ENCODE results near the gene ACTL6B. TPM values are rescaled to one million over a fixed set of nuclear protein-coding genes. Genes with fewer than 3 reads are reported as not detected.

The ACTL6B gene
- total RNA-seq, 2 experiments from 2014 or later: not detected

GRCh38 chr7:100641860-100642533 lies 14.3 kb downstream of the ACTL6B start:
- ATAC-seq (ENCODE audit: low read depth) (no peak), DNase-seq (no peak)
- H3K4me3 Mint-ChIP-seq: no peak overlapping the region
- POLR2A ChIA-PET: no interaction called here
- no peaks in the 10 kb centered on the region for H3K4me1 Mint-ChIP-seq
- no peak overlapping the region for H3K27ac Mint-ChIP-seq
- H3K36me3 Mint-ChIP-seq: no peaks in the 10 kb centered on the region
- no peaks in the 10 kb centered on the region for H3K27me3 Mint-ChIP-seq
- no peaks in the 10 kb centered on the region for H3K9me3 Mint-ChIP-seq

GRCh38 chr7:100641463-100641859 lies 14.8 kb downstream of the ACTL6B start, which contains the start of gene TFR2:
TSS of gene TFR2 (minus strand) at chr7:100641552. CDS start at chr7:100641509, 43 bp downstream.
- Mint-ChIP-seq H3K4me1 (no peaks in the 10 kb centered on the region), H3K9me3 (no peaks in the 10 kb centered on the region), H3K27me3 (no peaks in the 10 kb centered on the region), H3K4me3 (no peak within 1 kb of the TSS), H3K36me3 (peaks cover 2% of the 10 kb centered on the region), H3K27ac (no peak within 1 kb of the TSS)
- DNase-seq (no peak), ATAC-seq (ENCODE audit: low read depth) (no peak)
- POLR2A ChIA-PET: no interaction called here

- Mint-ChIP-seq H3K27ac (no peak overlapping the region), H3K4me3 (no peak overlapping the region), H3K9me3 (no peaks in the 10 kb centered on the region), H3K36me3 (peaks cover 4% of the 10 kb centered on the region), H3K27me3 (peaks cover 5% of the 10 kb centered on the region), H3K4me1 (no peaks in the 10 kb centered on the region)
- no peak for ATAC-seq (ENCODE audit: low read depth)
- POLR2A ChIA-PET: no interaction called here
- DNase-seq: no peak
Measured at GRCh38 chr7:100640517-100641440, 15.5 kb downstream of the ACTL6B start.

GRCh38 chr7:100639995-100640516 lies 16.2 kb downstream of the ACTL6B start:
- H3K4me1 Mint-ChIP-seq: no peaks in the 10 kb centered on the region
- no peaks in the 10 kb centered on the region for H3K9me3 Mint-ChIP-seq
- ATAC-seq (ENCODE audit: low read depth) (no peak), DNase-seq (no peak)
- H3K36me3 Mint-ChIP-seq: peaks cover 5% of the 10 kb centered on the region
- peaks cover 5% of the 10 kb centered on the region for H3K27me3 Mint-ChIP-seq
- H3K27ac Mint-ChIP-seq: no peak overlapping the region
- H3K4me3 Mint-ChIP-seq: no peak overlapping the region
- POLR2A ChIA-PET: interaction anchor here (0.7 kb wide), 1 partner anchor 243 kb away, joined by 3 read pairs; no protein-coding TSS in a partner anchor

- H3K36me3 Mint-ChIP-seq: peaks cover 7% of the 10 kb centered on the region
- ATAC-seq (ENCODE audit: low read depth): peak; percentile 71
- POLR2A ChIA-PET: interaction anchor here (0.8 to 3.5 kb wide), 12 partner anchors 19 to 154 kb away, joined by 3 to 23 read pairs (median 8); partner anchors contain the start of genes FBXO24, GNB2, LRCH4 and MOSPD3
- H3K4me1 Mint-ChIP-seq: peaks cover 31% of the 10 kb centered on the region
- H3K4me3 Mint-ChIP-seq: peak overlapping the region; percentile 87
- peaks cover 12% of the 10 kb centered on the region for H3K27me3 Mint-ChIP-seq
- H3K9me3 Mint-ChIP-seq: no peaks in the 10 kb centered on the region
- DNase-seq: peak; percentile 73
- peak overlapping the region; percentile 87 for H3K27ac Mint-ChIP-seq
Measured at GRCh38 chr7:100632951-100633717, 23.1 kb downstream of the ACTL6B start.

- Mint-ChIP-seq H3K4me1 (peaks cover 40% of the 10 kb centered on the region), H3K27me3 (peaks cover 7% of the 10 kb centered on the region), H3K4me3 (peak overlapping the region; percentile 18), H3K36me3 (peaks cover 4% of the 10 kb centered on the region), H3K27ac (peak overlapping the region; percentile 57), H3K9me3 (no peaks in the 10 kb centered on the region)
- POLR2A ChIA-PET: interaction anchor here (1.0 to 1.4 kb wide), 3 partner anchors 10 to 44 kb away, joined by 3 to 4 read pairs (median 4); partner anchors contain the start of genes FBXO24, LRCH4 and MOSPD3
- ATAC-seq (ENCODE audit: low read depth): no peak
- no peak for DNase-seq
Measured at GRCh38 chr7:100630066-100630465, 26.2 kb downstream of the ACTL6B start.

- H3K27me3 Mint-ChIP-seq: peaks cover 7% of the 10 kb centered on the region
- peaks cover 4% of the 10 kb centered on the region for H3K36me3 Mint-ChIP-seq
- no peaks in the 10 kb centered on the region for H3K9me3 Mint-ChIP-seq
- H3K4me1 Mint-ChIP-seq: peaks cover 40% of the 10 kb centered on the region
- H3K27ac Mint-ChIP-seq: no peak overlapping the region
- POLR2A ChIA-PET: interaction anchor here (1.2 to 1.4 kb wide), 2 partner anchors 9 to 17 kb away, joined by 3 to 4 read pairs; partner anchors contain the start of gene MOSPD3
- no peak for DNase-seq
- no peak for ATAC-seq (ENCODE audit: low read depth)
- H3K4me3 Mint-ChIP-seq: no peak overlapping the region
Measured at GRCh38 chr7:100629117-100629716, 27.0 kb downstream of the ACTL6B start.

- POLR2A ChIA-PET: interaction anchor here (1.0 to 3.1 kb wide), 8 partner anchors 13 to 248 kb away, joined by 3 to 29 read pairs (median 6); partner anchors contain the start of genes AGFG2, FBXO24, LRCH4 and MOSPD3
- Mint-ChIP-seq H3K4me3 (peak overlapping the region; percentile 83), H3K9me3 (no peaks in the 10 kb centered on the region), H3K4me1 (peaks cover 36% of the 10 kb centered on the region), H3K27ac (peak overlapping the region; percentile 88), H3K27me3 (peaks cover 2% of the 10 kb centered on the region), H3K36me3 (peaks cover 6% of the 10 kb centered on the region)
- DNase-seq (no peak), ATAC-seq (ENCODE audit: low read depth) (no peak)
Measured at GRCh38 chr7:100627238-100627549, 29.1 kb downstream of the ACTL6B start.

GRCh38 chr7:100626530-100627237 lies 29.6 kb downstream of the ACTL6B start:
- POLR2A ChIA-PET: interaction anchor here (0.5 to 3.1 kb wide), 15 partner anchors 10 to 909 kb away, joined by 3 to 29 read pairs (median 5); partner anchors contain the start of genes AGFG2, FBXO24, LRCH4 and MOSPD3
- peak overlapping the region; percentile 83 for H3K4me3 Mint-ChIP-seq

GRCh38 chr7:100626055-100626454 lies 30.2 kb downstream of the ACTL6B start:
- peaks cover 6% of the 10 kb centered on the region for H3K36me3 Mint-ChIP-seq
- H3K27me3 Mint-ChIP-seq: no peaks in the 10 kb centered on the region
- DNase-seq (no peak), ATAC-seq (ENCODE audit: low read depth) (no peak)
- POLR2A ChIA-PET: interaction anchor here (0.5 to 3.1 kb wide), 15 partner anchors 10 to 908 kb away, joined by 3 to 29 read pairs (median 5); partner anchors contain the start of genes AGFG2, FBXO24, LRCH4 and MOSPD3
- peak overlapping the region; percentile 21 for H3K27ac Mint-ChIP-seq
- H3K9me3 Mint-ChIP-seq: no peaks in the 10 kb centered on the region
- peaks cover 38% of the 10 kb centered on the region for H3K4me1 Mint-ChIP-seq
- peak overlapping the region; percentile 83 for H3K4me3 Mint-ChIP-seq

More at GRCh38 chr7:100626530-100627237, 29.6 kb downstream of the ACTL6B start:
- Mint-ChIP-seq H3K9me3 (no peaks in the 10 kb centered on the region), H3K27ac (peak overlapping the region; percentile 88), H3K4me1 (peaks cover 37% of the 10 kb centered on the region), H3K36me3 (peaks cover 6% of the 10 kb centered on the region), H3K27me3 (no peaks in the 10 kb centered on the region)
- DNase-seq (peak; percentile 84), ATAC-seq (ENCODE audit: low read depth) (peak; percentile 98)

GRCh38 chr7:100623951-100624824 lies 32.1 kb downstream of the ACTL6B start:
- ATAC-seq (ENCODE audit: low read depth) (no peak), DNase-seq (no peak)
- no peaks in the 10 kb centered on the region for H3K27me3 Mint-ChIP-seq
- peak overlapping the region; percentile 29 for H3K4me3 Mint-ChIP-seq
- H3K9me3 Mint-ChIP-seq: no peaks in the 10 kb centered on the region
- peaks cover 4% of the 10 kb centered on the region for H3K36me3 Mint-ChIP-seq
- H3K4me1 Mint-ChIP-seq: peaks cover 29% of the 10 kb centered on the region
- H3K27ac Mint-ChIP-seq: peak overlapping the region; percentile 75
- POLR2A ChIA-PET: interaction anchor here (1.3 kb wide), 1 partner anchor 12 kb away, joined by 6 read pairs; the partner anchor contains the start of gene MOSPD3
